ENCODE data around the gene COL4A6.
A peak's percentile ranks its signal among the peaks of the same experiment; 100 is the strongest.

Gene COL4A6

DNA sequence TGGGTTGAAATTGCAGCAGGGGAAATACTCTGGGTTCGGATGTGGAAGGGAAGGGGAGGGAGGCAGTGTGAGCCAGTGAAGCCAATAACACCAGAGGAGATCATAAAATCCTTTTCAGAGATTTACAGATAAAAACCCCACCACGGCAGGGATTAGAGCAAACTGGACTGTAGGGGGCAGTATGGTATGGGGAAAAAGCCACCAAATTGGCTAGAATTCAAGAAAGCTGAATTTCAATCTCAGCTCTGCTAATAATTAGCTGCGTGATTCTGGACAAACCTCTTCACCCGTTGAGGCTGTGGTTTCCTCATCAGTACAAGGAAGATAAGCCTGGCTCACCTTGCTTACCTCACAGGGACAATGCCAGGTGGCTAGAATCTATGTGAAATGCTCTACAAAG lies 238.5 kb downstream of the COL4A6 start:
- TF ChIP-seq NFIC (IDR thresholded peaks at IDR 0.05): peak; percentile 83
- no peak for TF ChIP-seq TAF1 (IDR thresholded peaks at IDR 0.05; ENCODE audit: low read depth)
- peak; percentile 68 for TF ChIP-seq RAD21 (IDR thresholded peaks at IDR 0.05; ENCODE audit: low read depth)

DNA sequence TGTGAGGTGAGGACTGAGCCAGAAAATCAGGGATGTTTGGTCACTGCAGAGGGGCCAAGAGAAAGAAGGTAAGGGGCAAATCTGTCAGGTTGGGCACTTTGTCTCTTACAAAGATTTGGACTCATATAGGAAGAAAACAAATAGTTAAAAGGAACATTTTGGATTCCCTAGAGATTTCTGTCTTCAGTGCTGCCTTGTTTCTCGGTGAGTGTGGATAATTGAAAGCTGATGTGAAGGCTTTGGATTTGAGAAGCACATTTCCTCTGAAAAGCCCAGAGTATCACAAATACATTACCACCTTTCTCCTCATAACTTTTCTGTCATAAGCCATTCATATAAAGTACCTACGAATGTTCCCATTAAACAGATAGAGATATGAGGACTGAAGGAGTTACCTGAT lies 239.2 kb downstream of the COL4A6 start:
- TF ChIP-seq NFIC (IDR thresholded peaks at IDR 0.05): no peak
- TF ChIP-seq CREB1 (IDR thresholded peaks at IDR 0.05; ENCODE audit: low read depth): no peak
- TF ChIP-seq FOXM1 (IDR thresholded peaks at IDR 0.05; ENCODE audit: borderline replicate concordance, low read depth): no peak
- TF ChIP-seq TCF12 (IDR thresholded peaks at IDR 0.05; ENCODE audit: low read depth): no peak
- no peak for TF ChIP-seq TAF1 (IDR thresholded peaks at IDR 0.05; ENCODE audit: low read depth)
- TF ChIP-seq EP300 (IDR thresholded peaks at IDR 0.05; ENCODE audit: borderline replicate concordance): no peak
- no peak for TF ChIP-seq TEAD4 (IDR thresholded peaks at IDR 0.05)
- TF ChIP-seq ZBTB7A (IDR thresholded peaks at IDR 0.05; ENCODE audit: low read depth): no peak
- no peak for TF ChIP-seq RAD21 (IDR thresholded peaks at IDR 0.05; ENCODE audit: low read depth)
- TF ChIP-seq, protein P1, sequence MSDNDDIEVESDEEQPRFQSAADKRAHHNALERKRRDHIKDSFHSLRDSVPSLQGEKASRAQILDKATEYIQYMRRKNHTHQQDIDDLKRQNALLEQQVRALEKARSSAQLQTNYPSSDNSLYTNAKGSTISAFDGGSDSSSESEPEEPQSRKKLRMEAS (IDR thresholded peaks at IDR 0.05): no peak
- no peak for TF ChIP-seq EGR1 (IDR thresholded peaks at IDR 0.05)
- TF ChIP-seq, protein P2, sequence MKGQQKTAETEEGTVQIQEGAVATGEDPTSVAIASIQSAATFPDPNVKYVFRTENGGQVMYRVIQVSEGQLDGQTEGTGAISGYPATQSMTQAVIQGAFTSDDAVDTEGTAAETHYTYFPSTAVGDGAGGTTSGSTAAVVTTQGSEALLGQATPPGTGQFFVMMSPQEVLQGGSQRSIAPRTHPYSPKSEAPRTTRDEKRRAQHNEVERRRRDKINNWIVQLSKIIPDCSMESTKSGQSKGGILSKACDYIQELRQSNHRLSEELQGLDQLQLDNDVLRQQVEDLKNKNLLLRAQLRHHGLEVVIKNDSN (IDR thresholded peaks at IDR 0.05): no peak
- no peak for TF ChIP-seq REST (IDR thresholded peaks at IDR 0.05; ENCODE audit: low read depth)
- no peak for TF ChIP-seq YY1 (IDR thresholded peaks at IDR 0.05; ENCODE audit: low read depth)
- TF ChIP-seq CEBPB (IDR thresholded peaks at IDR 0.05): no peak

DNA sequence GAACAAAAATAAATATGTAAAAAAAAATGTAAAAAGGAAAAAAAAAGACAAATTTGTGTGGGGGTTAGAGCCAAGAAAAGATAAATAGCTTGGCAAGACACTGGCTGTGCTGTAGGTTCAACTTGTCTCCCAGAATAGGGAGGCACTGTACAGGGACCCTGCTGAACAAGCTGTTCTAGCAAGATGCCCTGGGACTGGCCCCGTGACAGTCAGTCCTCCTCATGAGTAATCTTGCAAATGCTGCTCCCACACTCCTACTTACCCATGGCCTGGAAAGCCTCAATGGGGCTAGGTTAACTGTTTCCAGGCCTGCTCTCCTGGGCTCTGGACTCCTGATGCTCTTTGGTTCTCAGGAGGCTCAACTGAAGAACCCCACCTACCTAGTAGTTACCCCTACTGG lies 239.8 kb downstream of the COL4A6 start:
- TF ChIP-seq YY1 (IDR thresholded peaks at IDR 0.05; ENCODE audit: low read depth) (no peak), TAF1 (IDR thresholded peaks at IDR 0.05; ENCODE audit: low read depth) (no peak), FOXM1 (IDR thresholded peaks at IDR 0.05; ENCODE audit: borderline replicate concordance, low read depth) (no peak), EP300 (IDR thresholded peaks at IDR 0.05; ENCODE audit: borderline replicate concordance) (no peak), NFIC (IDR thresholded peaks at IDR 0.05) (no peak), RAD21 (IDR thresholded peaks at IDR 0.05; ENCODE audit: low read depth) (no peak)

GRCh38 chrX:108186811-108187210 lies 251.4 kb downstream of the COL4A6 start:
- TF ChIP-seq TEAD4 (IDR thresholded peaks at IDR 0.05) (no peak), TCF12 (IDR thresholded peaks at IDR 0.05; ENCODE audit: low read depth) (no peak), ZBTB7A (IDR thresholded peaks at IDR 0.05; ENCODE audit: low read depth) (no peak), EP300 (IDR thresholded peaks at IDR 0.05; ENCODE audit: borderline replicate concordance) (no peak), EGR1 (IDR thresholded peaks at IDR 0.05) (no peak), TAF1 (IDR thresholded peaks at IDR 0.05; ENCODE audit: low read depth) (no peak), RAD21 (IDR thresholded peaks at IDR 0.05; ENCODE audit: low read depth) (no peak), YY1 (IDR thresholded peaks at IDR 0.05; ENCODE audit: low read depth) (no peak), CREB1 (IDR thresholded peaks at IDR 0.05; ENCODE audit: low read depth) (no peak), REST (IDR thresholded peaks at IDR 0.05; ENCODE audit: low read depth) (no peak), FOXM1 (IDR thresholded peaks at IDR 0.05; ENCODE audit: borderline replicate concordance, low read depth) (no peak), NFIC (IDR thresholded peaks at IDR 0.05) (no peak), CEBPB (IDR thresholded peaks at IDR 0.05) (no peak)
- TF ChIP-seq, protein P1 (IDR thresholded peaks at IDR 0.05): no peak
- TF ChIP-seq, protein P2 (IDR thresholded peaks at IDR 0.05): no peak

DNA sequence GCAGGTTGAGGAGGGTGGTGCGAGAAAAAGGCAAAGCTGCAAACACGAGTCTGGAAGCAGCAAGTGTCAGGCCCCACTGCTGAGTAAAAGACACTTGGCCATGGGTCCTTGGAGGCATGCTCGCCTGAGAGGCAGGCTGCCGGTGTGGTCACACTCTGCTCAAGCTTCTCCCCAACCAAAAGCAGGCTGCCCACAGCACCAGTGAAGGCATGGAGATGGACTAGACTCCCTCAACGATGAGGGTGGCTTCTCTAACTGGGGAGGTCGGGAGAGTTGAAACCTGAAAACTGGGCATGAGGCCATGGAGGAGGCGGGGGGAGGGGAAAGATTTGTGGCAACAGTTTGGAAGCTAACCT lies 260.1 kb downstream of the COL4A6 start:
- TF ChIP-seq EP300 (IDR thresholded peaks at IDR 0.05; ENCODE audit: borderline replicate concordance): no peak
- TF ChIP-seq ZBTB7A (IDR thresholded peaks at IDR 0.05; ENCODE audit: low read depth): no peak
- TF ChIP-seq EGR1 (IDR thresholded peaks at IDR 0.05): no peak
- no peak for TF ChIP-seq TCF12 (IDR thresholded peaks at IDR 0.05; ENCODE audit: low read depth)
- TF ChIP-seq TEAD4 (IDR thresholded peaks at IDR 0.05): no peak
- no peak for TF ChIP-seq FOXM1 (IDR thresholded peaks at IDR 0.05; ENCODE audit: borderline replicate concordance, low read depth)
- TF ChIP-seq, protein P1 (IDR thresholded peaks at IDR 0.05): no peak
- TF ChIP-seq, protein P2 (IDR thresholded peaks at IDR 0.05): no peak
- TF ChIP-seq RAD21 (IDR thresholded peaks at IDR 0.05; ENCODE audit: low read depth): no peak

Measured in Ishikawa (cell line).